Esophagus mucosa (tissue), 1 donor: ENCODE data around the gene HBS1L. TPM values are rescaled to one million over a fixed set of nuclear protein-coding genes. Genes with fewer than 3 reads are reported as not detected.

Experiments used
- ATAC-seq: fragments of 200-7000 bp; cut with Tn5 transposase; one replicate; pipeline ENCODE4 v1.9.1; 2020
- total RNA-seq: library from RNA; stranded (reverse); gene quantifications from one replicate; pipeline ENCODE4 v1.2.4, GENCODE V29; 2023
- donor health status: DM: yes; HTN: yes; CAD: no.

HBS1L gene
- total RNA-seq, 1 donor from 2014 or later = 47.0 TPM

DNA sequence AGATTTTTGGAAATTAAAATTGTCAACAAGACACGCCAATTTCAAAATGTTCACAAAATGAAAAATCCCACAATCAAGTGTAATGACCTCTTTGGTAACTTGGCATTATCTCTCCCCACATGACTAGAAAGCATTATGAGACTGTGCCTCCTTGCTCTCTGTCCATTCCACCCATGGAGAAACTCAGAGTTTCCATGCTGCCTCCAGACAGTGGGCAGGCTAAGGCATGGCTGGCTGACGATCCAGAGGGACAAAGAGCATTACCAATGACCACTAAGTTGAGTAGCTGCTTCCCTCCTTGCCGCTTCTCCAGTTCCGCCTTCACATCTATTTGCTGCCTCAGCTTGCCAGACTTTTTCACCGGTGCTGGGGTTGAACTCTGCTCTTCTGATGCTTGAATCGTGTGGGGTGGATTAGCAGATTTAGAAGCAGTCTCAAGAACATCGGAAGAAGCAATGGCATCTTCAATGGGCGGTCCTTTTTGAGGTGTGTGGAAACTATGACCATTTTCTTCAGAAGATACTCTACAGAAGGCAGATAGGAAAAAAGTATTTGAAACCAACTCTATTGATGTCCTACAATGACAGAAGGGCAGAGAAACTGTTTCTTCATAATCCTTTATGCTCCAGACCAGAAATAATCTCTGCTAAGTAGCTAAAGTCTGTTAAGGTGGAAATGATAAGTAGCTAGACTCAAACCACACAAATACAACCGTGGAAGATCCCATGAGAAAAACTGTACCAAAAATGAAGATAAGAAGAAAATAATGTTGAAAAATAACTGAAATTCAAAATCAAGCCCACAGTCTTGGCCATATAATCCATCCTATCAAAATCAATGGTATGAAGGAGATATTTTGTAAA, 57.3 kb downstream of the HBS1L start:
- ATAC-seq = no peak

DNA sequence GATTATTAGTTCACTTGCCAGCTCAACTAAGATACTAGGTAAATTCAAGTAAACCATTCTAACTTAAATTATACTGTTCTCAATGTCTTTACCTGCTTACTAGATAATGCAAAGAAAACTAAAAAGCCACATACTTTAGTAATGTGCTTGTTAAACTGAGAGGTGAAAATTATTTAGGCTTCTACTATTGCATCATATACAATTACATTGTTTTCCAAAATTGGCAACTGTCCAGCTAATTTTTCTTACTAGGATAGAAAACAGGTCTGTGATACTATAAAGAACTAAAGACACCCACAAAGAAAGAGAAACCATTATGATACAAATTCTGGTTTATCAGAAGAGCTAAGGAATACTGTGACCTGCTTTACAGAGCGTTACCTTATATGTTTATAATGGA, 59.1 kb downstream of the HBS1L start:
- no peak for ATAC-seq

DNA sequence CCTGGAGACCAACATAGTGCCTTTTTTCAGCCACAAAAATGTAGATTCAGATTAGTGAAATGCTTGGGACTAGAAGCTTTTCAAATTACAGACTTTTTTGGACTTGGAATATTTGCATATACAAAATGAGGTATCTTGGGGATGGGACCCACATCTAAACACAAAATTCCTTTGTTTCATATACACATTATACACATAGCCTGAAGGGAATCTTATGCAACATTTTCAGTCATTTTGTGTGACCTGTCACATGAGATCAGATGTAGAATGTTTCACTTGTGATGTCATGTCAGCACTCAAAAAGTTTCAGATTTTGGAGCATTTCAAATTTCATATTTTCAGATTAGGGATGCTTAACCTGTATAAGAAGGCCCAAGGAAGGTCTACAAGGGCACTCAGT, 60.2 kb downstream of the HBS1L start:
- ATAC-seq = no peak

DNA sequence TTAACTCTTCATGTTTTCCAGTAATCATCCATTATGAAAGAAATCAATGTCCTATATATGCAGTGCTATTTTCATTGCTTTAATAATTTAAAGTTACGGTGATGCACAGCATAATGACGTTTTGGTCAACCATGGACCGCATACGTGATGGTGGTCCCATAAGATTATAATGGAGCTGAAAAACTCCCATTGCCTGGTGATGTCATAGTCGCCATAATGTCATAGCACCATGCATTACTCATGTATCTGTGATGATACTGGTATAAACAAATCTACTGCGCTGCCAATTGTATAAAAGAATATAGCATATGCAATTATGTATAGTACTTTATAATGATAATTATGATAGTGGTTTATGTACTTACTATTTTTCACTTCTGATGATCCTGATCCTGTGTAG, 62.5 kb downstream of the HBS1L start:
- ATAC-seq = no peak

DNA sequence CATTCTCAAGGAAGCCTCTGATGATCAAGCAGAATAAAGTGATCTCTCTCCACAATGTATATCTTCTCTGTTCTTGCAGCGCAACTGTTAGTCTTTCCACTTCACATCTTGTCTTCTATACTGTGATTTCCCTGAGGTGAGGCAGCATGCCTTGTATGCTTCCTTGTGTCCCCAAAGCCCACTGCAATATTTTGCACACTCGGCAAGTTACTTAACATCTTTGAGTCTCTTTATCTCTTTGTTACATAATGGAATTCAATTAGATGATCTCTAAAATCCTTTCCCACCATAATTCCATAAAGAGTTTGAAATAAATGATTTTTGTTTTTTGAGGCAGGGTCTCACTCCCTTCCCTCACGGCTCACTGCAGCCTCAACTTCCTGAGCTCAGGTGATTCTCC, 64.4 kb downstream of the HBS1L start:
- ATAC-seq = no peak

DNA sequence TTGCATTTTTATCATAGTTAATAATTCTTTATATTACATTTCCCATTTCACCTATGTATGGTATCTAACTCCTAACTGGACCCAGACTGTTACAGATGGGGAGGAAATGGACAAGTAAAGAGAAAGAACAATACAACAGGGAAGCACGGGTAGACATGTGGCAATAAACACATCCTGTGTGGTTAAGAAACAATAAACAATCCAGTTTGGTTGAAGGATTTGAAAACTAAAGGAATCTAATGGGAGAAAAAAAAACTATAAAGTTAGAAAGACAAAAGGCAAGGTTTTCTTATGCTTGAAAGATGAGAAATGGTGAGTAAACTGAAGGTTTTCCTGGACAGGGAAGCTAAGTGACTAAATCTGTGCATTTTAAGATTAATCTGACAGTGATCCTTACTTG, 69.8 kb downstream of the HBS1L start:
- ATAC-seq = no peak

DNA sequence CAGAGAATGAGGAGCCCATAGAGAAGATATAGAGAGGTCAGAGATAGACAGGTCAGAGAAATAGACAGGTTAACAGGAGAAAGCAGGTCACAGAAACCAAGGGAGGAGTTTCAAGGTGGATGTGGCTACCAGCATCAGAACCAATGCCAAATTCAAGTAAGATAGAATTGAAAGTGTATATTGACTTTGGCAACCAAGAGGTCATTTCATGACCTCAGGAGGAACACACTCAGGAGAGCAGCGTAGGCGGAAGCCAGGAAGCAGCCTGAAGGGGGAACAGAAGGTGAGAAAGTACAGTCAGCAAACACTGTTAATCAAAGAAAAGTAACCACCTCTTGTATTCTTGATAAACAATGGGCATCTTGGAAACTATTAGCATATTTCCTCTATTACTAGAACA, 70.8 kb downstream of the HBS1L start:
- ATAC-seq = no peak

DNA sequence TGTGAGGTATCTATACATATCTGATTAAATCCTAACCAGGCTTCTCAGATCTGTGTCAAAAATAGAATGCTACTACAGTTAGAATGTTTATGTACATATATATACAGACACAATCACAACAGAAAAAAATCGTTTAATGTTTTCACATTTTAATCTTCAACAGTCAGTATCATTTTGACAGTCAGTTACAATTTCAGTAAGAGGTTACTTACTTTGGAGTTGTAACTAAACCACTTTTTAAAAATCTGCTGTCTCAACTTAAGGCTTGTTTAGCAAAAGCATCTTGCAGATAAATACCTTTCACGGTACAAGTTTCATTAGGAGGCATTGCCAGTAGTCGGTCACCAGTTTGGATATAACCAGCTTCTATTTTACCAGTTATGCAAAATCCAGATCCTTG, 72.5 kb downstream of the HBS1L start:
- no peak for ATAC-seq

DNA sequence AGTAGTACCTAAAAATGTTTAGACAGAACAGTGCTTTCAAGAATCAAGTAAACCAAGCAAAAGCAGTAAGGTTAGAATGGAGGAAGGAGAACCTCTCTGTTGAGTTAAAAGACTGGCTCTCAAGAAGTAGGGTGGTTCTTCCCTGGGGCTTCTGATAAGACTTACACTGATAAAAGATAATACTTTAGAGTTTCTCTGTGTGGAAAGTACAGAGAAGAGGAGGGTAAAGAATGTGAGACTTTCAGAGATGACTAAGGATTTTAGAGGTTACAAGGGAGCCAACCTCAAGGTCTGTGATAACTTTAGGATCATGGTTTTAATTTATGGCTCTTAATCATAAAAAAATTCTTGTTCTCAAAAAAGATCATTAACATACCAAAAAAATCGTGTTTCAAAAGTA, 73.8 kb downstream of the HBS1L start:
- ATAC-seq = no peak

DNA sequence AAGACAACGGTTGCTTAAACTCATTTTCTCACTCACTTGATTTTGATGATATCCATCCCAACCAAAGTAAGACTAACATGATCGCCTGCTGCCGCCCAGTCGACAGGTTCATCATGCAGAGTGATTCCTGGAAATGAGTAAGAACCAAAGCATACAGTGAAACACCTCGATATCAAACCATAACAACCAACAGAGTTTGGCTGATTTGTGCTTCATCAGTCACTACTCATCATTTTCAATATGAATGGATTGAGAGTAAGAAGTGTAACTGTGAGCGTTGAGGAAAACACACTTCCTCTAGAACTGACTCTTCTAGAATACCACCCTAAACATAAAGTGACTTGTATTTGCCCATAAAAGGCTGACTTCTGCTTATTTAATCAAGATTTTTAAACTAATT, 75.5 kb downstream of the HBS1L start:
- no peak for ATAC-seq

DNA sequence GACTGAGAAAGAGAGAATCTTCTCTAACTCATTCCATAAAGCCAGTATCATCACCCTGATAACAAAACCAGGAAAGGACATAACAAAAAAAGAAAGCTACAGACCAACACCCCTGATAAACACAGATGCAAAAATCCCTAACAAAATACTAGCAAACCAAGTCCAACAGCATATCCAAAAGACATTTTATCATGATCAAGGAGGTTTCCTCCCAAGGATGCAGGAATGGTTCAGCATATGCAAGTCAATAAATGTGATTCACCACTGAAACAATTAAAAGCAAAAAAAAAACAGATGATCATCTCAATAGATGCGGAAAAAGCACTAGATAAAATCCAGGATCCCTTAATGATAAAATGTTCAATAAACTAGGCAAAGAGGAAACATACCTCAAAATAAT, 80.3 kb downstream of the HBS1L start:
- no peak for ATAC-seq

DNA sequence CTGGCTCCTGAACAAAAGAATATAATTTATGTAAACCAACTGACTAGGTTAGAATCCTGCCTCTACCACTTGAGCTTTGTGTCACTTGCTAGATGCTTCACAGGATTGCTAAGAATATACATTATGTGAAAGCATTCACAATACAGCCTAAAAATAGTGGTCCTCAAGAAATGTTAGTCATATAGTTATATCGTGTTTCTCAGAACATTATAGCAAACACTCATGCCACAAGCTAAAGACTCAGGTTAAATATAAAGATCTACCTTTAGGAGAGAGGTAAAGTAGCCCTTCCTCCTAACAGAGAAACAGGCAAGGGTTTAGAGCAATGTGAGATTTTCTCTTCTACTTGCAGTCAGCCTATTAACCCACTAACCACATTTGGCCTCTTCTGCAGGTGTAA, 86.9 kb downstream of the HBS1L start:
- ATAC-seq = no peak

DNA sequence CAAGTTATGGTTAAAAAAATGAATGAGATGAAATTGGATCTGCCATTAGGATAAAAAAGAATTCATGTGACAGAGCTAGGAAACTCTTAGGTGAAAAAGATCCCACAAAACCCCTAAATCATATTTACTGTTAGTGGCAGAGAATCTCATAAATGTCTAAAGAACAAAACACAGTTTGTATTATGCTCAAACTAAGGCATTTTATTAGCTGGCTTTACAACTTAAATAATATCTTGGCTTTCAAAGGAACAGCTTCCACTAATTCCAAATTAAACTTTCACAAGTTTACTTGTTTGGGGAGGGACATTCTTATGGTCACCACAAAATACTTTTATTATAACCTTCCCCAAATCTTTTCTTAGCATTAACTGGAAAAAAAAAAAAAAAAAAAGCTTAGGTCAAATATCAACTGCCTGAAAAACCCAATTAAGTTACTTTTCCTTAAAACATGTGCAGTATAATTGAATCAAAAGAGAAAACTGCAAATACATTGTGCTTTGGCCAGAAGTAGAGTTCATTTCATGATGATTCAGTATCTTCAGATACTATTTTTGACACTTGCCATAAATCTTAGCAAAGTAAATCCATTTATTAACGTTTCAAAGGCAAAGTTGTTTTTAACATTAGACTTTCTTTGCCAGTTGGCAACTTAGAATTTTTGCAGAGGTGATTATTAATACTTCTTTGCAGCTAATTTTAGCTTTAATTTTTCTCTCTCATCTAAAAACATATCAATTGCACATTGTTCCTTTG, 90.0 kb downstream of the HBS1L start:
- ATAC-seq = no peak

DNA sequence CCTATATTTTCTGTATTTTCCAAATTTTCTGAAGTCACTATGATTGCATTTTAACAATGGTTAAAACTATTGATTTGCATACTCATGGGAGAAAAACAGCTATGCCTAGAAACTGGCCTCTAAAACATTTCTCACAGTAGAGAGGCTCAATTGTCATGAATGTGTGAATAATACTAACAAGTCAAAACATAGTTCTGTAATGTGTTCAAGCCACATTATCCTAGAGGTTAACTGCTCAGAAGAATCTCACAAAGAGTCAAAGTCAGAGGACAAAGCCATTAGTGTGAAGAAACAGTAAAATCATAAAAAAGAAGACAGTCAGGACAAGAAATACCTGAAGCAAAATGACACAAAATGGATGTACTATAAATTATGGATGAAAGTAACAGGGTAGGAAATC, 92.2 kb downstream of the HBS1L start:
- no peak for ATAC-seq

DNA sequence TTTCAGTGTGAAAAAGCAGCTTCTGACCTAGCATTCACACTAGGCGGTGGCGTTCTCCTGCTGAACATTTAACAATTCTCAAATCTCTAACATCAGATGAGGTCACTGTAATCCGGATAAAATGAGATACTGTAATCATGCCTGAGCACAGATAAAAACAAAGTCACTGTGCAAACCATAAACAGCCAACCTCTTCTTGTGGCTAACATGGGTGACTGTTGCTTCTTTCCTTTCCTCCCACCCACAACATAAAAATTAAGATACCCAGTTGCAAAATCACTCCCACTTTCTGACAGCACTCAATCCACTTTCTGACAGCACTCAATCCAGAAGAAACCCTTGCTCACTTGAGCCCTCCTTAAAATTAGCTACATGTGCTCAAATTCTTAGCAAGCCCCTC, 93.3 kb downstream of the HBS1L start:
- ATAC-seq = no peak

DNA sequence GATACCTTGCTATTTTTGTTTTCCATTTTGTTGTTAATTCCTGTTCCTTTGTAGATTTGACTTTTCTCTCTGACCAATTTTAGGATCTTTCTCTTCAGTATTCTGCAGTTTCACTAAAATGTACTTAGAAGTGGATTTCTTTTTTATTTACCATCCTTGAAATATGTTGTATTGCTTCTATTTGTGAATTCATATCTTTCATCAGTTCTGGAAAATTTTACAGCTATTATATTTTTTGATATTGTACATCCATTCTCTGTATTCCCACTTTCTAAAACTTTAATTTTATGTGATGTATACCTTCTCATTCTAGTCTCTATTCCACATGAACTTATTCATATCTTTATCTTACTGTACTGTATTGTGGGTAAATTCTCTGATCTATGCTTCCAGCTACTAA, 95.0 kb downstream of the HBS1L start:
- no peak for ATAC-seq

DNA sequence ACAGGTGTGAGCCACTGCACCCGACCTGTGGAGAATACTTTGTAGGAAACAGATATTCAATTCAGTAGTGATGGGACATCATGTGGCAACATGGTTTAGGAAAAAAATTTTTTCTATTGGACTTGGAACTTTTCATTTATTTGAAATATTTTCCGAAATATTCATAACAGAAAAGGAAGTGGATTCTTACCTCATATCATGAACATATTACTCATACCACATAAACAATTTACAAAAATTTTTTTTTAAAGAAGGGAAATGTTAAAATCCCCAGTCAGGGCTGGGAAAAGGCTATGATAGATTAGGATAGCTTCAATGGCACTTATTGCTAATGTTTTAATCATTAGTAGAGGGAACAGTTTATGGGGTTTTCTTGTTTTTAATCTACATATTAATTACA, 97.9 kb downstream of the HBS1L start:
- ATAC-seq = no peak

DNA sequence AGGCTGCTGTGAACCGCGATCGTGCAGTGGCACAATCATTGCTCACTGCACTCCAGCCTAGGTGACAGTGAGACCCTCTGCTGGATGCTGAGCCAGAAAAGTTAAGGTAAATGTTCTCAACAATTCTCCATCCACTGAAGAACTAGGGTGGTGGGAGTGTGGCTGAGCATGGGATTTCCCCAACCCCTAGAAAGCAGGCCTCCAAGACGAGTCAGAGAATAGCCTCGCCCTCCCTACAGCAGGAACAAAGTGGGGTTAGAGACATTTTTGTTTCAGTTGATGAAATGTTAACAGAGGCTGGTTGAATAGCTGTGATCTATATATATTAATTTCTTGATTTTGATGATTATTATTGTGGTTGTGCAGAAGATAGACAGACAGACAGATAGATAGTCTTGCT, 98.6 kb downstream of the HBS1L start:
- no peak for ATAC-seq

DNA sequence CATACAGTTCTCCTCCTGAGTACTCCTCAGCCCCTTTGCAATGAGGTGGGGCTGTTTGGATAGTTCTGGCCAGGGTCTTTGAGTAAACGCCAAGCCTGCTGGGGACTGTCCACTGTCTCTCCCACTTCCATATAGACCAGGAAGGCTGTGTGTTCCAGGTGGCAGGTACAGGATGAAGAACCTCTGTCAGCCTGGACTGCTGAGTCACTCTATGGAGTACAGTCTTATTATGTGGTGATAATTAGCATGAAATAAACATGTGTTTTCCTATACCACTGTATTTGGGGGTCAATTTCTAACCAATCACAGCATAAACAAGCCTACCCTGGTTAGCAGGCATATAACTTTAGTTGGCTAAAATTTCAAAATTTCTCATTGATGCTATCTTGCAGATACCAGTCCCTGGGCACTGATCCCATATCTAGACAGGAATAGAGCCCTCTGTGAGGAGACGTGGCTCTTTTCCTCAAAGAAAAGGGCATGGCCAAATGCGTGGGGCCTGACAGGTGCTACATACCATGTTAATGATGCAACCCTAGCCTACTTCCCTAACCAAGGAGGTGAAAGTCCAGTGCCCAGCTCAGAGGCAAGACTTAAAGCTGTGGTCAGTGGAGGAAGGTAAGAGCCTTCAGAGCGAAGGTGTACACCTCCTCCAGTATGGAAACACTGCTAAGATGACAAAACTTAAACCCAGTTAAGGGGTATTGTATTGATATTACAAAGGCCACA, 100.2 kb downstream of the HBS1L start:
- peak; percentile 53 for ATAC-seq

DNA sequence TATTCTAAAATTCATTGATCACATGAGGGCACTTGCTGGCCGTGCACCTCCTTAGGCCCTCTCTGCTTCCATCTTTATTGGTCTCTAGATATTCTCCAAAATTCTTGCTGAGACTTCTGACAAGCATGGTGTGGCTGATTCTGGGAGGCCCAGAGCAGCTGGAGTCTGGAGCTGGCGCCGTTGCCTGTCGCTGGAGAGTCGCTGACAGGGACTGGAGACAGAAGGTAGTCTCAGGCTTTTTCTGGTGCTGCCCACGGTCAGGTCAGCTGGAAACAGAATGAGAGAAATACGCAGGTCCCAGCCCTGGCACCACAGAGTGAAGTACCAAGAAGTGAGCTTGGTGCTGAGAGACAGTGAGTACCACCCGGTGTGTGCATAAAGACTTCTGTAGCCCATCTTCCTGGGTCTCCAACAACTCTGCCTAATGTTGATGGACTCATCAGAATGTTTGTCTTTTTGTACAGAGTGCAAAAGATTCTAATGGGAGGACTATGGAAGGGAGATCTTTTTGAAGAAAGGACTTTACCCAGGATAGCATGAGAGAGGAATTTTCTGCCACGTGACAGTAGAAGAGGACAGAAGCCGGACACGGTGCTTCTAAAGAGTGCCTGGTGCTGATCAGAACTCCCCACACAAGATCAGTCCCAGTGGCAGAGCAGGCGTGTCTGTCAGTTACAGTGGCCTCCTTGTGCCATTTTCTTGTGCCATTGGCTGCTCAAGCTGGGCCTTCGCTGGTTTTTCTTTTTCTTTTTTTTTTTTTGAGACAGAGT, 102.9 kb downstream of the HBS1L start:
- ATAC-seq = no peak

DNA sequence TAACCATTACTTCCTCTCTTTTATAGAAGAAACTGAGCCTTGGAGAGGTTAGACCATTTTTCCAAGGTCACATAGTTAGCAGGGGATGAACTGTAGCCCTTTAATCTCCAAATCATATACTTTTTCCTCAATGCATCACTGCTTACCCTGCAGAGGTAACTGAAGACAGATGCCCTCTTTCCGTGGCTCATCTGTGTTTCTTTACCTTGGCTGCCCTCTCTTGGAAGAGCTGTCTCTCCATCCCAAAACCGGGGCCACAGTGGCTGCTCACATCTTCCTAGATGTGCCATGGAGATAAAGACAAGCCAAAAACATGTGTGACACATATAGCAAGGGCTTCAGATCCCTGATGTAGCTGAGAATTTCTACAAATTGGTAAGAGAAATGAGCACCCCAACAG, 104.1 kb downstream of the HBS1L start:
- ATAC-seq = no peak

DNA sequence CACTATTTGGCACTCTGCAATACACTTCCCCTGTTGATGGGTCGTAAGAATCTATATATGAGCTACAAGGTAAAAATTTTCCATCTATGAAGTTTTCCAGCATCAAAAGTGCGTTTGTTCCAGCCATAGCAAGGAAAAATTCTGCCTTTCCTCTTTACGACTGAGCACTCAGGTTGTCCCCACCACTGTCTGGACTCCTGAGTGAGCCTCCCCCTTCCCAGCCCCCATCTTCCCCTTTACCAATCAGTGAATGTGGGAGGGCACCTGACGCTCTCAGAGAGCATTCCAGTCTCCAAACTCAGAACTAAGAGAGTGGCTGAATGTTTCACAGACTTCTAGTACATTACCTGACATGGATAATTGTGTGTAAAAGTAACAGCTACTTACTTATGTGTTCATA, 104.7 kb downstream of the HBS1L start, which contains the start of gene ALDH8A1:
Gene ALDH8A1, minus strand, starts transcription at position 175 of the 400 bp plus-strand sequence. Its CDS starts 48 bp downstream, at position 127.
- ATAC-seq = no peak

DNA sequence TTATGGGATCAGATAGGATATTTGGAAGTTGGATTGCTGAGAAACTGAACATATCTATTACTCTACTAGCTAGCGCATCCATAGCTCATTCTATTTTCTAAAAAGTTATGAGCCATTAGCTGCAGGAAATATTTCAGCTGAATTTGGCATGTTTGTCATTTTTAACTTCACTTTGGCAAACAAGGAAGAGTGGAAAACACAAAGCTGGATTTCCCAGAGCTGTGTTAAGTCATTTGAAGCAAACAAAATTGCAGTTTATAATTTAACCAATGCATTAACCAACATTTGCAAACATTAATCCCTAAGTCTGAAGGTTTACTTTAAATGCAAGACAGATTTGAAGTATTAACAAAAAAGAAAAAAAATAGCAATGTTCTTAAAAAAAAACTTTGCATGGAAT, 105.9 kb downstream of the HBS1L start:
- ATAC-seq = no peak
